ENCODE results near the gene SELENOI. TPM values are rescaled to one million over a fixed set of nuclear protein-coding genes. Genes with fewer than 3 reads are reported as not detected.
"Not testable (repeated sequence)": the region's sequence is repeated elsewhere in the genome, so short reads cannot be mapped to it uniquely, and the experiment has no call there.

SELENOI gene, protein sequence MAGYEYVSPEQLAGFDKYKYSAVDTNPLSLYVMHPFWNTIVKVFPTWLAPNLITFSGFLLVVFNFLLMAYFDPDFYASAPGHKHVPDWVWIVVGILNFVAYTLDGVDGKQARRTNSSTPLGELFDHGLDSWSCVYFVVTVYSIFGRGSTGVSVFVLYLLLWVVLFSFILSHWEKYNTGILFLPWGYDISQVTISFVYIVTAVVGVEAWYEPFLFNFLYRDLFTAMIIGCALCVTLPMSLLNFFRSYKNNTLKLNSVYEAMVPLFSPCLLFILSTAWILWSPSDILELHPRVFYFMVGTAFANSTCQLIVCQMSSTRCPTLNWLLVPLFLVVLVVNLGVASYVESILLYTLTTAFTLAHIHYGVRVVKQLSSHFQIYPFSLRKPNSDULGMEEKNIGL
- 16.7 and 17.9 TPM in 2 replicates for total RNA-seq

- DNase-seq, result peak; percentile 100
Measured at GRCh38 chr2:26345545-26346453, at the start of gene SELENOI. Gene SELENOI (plus strand): TSS chr2:26346143. CDS start chr2:26346233, 90 bp downstream.

- no peak for DNase-seq
Measured at GRCh38 chr2:26297061-26297460, 48.9 kb upstream of the SELENOI start.

DNA sequence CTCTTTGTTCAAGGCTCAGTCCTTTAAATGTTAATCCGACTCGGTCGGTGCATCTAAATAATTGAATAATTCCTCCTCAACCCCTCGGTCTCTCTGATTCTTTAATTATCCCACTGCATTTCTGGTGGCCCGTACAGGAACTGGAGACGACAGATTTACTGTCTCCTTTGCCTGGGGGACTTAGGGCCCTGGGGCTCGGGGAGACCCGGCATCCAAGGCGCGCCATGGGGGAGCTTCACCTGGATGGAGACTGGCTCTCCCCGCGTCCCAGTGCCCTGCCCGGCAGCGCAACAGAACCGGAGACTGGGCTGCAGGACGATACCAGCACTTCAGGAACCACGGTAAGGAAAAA lies 47.7 kb upstream of the SELENOI start:
- DNase-seq, result no peak

DNA sequence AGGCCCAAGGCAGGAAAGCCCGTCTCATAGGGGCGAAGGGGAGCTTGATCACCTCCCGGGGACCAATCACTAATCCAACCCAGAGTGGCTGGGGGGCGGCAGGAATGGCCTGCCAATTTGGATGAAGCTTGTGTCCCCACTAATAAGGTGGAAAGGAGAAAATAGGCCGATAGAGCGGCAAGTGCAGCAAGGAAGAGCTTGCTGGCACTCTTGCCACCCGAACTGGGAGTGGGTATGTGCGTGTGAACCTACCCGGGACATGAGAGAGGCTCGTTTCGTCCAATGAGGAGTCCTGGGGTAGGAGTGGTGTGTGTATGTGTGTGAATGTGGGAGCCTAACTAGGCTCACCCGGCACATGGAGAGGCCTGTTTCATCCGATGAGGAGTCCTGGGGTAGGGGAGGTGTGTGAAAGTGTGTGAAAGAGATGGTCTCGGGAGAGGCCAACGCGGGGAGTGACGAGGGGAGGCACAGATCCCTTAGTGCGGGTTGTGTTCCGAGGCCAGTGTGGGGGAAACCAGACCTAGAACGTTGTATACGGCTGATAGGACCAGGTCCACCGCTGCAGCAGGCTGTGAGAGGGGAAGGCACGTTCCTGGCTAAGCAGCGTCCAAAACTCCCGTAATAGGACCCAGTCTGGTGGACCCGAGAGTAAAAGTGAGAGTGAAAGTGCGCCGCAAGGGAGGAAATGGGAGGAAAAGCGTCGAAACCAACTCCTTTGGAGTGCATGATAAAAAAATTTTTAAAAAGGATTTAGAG lies 47.1 kb upstream of the SELENOI start:
- peak; percentile 64 for DNase-seq

DNA sequence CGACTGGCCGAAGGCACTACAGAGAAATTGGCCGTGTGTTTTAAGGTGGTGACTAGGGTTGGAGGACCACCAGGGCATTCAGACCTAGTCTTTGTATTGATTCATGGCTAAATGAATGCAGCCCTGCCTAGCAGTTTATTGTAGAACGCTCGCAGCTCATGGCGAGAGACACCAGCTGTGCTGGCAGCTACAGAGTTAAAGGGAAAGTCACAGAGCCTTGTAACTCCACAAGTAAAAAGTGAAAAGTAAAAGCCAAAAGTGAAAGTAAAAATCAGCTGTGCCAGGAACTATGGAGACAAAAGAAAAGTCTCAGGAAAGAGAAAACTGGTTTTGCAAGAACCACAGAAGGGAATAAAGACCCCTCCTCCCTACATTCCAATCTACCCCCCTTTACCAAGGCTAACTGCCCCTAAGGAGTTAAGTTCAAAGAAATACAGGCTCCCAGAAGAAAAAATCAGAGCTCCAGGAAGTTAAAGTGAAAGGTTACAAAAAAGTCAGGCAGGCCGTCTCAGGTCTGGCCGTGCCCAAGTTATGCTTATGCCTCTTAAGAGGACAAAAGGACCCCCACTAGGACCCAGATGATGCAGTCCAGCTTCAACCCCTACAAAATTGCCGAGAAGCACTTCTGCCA lies 46.4 kb upstream of the SELENOI start:
- peak; percentile 56 for DNase-seq

DNA sequence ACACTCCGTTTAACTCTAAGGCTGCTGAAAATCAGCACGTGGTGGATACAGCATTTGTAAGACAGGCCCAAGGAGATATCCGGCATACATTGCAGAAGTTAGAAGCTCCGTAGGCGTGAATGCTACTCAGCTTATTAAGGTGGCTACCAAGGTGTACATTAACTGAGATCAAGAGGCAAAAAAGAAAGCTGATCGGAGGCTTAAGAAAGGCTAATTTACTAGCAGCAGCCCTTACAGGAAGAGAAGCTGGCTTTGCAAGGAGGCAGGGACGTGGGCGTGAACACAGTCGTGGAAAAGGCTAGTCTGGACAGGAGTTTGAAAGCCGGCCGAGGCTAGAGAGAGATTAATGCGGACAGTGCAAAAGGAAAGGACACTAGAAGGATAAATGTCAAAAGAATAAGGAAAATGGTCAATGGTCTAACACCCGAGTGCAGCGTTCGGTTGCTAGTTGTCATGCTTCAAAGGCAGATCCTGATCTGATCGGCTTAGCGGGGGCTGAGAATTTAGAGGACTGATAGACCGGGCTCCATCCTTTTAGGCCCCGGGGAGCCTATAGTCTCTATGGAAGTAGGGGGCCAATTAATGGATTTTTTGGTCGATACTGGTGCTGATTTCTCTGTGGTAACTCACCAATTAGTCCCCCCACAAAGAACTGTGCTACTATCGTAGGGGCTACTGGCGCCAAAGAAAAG lies 45.6 kb upstream of the SELENOI start:
- peak; percentile 28 for DNase-seq

DNA sequence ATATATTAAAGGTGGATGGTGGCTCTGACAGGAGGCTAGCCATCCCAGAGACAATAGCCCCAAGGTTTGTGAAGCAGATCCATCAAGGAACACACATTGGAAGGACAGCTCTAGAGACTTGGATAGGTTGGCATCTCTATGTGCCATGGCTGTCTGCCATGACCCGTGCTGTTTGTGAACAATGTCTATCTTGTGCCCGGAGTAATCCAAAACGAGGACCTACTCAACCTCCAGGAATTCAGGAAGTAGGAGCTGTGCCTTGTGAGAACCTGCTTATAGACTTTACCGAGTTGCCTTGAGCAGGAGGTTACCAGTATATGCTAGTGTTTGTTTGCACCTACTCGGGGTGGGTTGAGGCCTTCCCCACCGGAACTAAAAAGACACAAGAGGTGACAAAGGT lies 43.1 kb upstream of the SELENOI start:
- no peak for DNase-seq

DNA sequence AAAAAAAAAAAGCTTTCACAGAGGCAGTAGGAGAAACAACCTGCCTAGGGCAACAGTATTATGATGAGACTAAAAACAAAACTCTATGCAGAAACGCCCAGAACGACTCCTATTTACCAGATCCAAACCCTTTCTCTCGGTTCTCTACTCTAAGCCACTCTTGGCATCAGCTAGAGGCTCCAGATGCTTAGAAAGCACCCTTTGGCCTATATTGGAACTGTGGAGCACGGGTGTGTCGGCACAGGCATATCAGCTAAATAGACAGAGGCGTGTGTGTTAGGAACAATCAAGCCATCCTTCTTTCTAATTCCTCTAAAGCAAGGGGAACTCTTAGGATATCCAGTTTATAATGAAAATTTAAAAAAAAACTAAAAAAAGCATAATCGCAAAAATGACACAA lies 40.8 kb upstream of the SELENOI start:
- not testable (repeated sequence) for DNase-seq

GRCh38 chr2:26305540-26305939 lies 40.4 kb upstream of the SELENOI start:
- DNase-seq, result no peak

DNA sequence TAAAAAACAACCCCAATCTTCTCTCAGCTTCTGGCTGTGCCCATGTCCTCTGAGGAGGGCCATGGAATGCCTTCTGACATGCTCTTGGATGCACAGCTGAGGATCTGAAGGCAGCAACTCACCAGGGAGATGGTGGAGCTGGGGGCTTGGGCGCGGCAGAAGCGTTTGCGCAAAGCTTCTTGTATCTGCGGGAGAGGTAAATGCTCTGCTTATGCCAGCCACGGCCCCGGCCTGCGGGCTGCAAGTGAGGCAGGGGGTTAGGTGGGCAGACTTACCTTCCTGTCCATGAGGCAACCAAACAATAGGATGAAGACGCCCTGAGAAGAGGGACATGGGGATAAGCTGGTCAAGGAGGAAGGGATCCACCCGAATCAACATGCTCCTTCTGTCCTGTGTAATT lies 36.0 kb upstream of the SELENOI start:
- DNase-seq, result no peak

DNA sequence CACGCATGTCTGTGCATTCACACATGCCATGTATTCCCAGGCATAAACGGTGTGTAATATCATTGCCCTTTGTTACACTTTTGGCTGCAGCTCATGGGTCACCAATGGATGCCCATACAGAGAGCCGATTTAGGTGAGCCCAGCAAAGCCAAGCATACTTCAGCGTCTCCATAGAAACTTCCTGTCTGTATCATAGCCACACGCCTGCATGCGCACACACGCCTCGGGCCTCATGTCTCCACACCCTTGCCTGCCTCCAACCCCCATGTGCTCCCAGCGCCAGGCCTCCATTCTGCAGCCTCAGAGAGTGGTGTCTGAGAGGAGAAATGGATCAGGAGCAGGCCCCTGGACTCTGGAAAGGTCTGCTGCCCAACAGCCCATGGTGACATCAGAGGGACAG lies 33.5 kb upstream of the SELENOI start:
- no peak for DNase-seq

GRCh38 chr2:26313446-26313845 lies 32.5 kb upstream of the SELENOI start:
- DNase-seq, result no peak

- DNase-seq, result no peak
Measured at GRCh38 chr2:26314243-26314642, 31.7 kb upstream of the SELENOI start.

GRCh38 chr2:26316041-26316440 lies 29.9 kb upstream of the SELENOI start:
- peak; percentile 42 for DNase-seq

DNA sequence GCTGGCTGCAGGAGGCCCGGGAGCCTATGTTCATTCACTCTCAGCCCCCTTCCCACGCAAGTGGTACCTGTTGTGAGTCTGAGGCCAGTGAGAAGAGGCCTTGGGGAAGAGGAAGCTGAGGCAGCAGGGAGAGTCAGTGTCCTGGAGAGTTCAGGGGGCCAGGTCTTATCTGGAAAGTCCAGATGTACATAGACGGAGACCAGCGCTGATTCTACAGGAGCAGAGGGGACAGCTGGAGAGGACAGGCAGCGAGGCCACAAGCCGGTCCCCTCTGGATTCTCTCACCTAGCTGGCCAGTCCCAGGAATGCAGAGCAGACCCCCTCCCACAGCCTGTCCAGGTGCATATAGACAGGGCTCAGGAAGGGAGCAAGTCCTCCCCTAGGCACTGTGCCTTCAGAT lies 29.1 kb upstream of the SELENOI start:
- DNase-seq, result no peak

DNA sequence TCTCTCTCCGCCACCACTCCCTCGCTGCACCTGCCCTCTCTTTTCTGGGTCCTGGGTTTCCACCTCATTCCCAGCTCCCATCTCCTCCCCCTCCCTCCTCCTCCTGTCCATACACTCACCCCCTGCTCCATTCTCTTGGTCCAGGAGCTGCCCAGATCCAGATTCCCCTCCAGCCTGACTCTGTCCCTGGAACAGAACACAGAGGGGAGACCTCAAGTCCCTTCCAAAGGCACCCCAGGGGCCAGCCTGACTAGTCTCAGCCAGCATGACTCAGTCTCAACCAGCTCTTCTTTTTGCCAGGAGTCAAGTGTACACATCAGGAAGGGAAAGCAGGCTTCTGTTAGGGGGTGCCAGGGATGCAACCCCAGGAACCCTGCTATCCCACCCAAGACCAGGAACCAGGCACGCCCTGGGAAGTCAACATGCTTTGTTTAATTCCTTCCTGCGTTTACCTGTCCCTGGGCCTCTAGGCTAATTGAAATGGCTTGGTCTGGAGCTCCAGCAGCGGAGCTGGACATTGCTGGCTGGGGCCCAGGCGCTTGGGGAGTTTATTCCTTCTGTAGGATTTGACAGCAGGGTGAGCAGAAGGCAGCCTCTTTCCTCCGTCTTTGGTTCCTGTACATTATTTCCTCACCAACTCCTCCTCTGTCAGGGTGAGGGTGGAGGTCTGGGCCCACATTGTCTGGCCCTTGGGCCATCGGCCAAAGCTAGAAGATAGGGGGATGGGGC lies 28.4 kb upstream of the SELENOI start:
- no peak for DNase-seq

DNA sequence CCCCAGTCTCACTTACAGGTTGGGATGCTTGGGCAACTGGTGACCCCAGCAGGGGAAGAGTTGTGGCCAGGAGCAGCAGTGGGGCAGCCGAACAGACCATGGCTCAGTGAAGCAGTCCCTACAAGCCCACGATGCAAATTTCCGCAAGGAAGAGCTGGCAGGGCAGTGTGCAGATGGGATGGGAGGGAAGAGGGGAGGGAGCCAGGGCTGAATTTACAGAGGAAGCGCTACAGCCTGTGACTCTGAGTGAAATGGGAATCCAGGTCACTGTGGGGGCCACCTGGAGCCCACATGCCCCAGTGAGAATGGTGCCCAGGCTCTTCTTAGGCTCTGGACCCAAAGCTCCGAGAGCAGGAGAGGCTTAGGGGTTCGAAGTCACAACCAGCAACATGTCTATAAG lies 27.0 kb upstream of the SELENOI start:
- DNase-seq, result no peak

DNA sequence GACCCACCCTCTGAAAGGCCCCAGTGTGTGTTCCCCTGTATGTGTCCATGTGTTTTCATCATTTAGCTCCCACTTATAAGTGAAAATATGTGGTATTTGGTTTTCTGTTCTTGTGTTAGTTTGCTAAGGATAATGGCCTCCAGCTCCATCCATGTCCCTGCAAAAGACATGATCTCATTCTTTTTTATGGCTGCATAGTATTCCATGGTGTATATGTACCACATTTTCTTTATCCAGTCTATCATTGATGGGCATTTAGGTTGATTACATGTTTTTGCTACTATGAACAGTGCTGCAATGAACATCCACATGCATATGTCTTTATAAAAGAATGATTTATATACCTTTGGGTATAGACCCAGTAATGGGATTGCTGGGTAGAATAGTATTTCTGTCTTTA lies 21.5 kb upstream of the SELENOI start:
- DNase-seq, result not testable (repeated sequence)

GRCh38 chr2:26324903-26325302 lies 21.0 kb upstream of the SELENOI start:
- no peak for DNase-seq

- DNase-seq, result peak; percentile 49
Measured at GRCh38 chr2:26325851-26326250, 20.1 kb upstream of the SELENOI start.

GRCh38 chr2:26326514-26326913 lies 19.4 kb upstream of the SELENOI start:
- DNase-seq, result no peak

Data from dermis blood vessel endothelial cell (primary cell).